Fibroblast of pulmonary artery (primary cell): Measurements from ENCODE around the gene DNAI7.

ENCODE experiments used
- DNase-seq: peaks from one replicate; pipeline ENCODE4 v3.0.0-alpha.2; 2010; ENCODE audit warnings: low read depth
- H3K4me3 ChIP-seq: replicated peaks from 2 replicates; pipeline ENCODE4 v1.5.1; 2011; ENCODE audit warnings: low read depth, mild to moderate bottlenecking, control low read depth, low read length, moderate library complexity
- CTCF ChIP-seq: IDR thresholded peaks from 2 replicates; pipeline ENCODE4 v1.5.1; 2011; ENCODE audit warnings: mild to moderate bottlenecking, control low read depth, low read length, inconsistent platforms; ENCODE audit errors: missing control alignments

Gene DNAI7

GRCh38 chr12:25110260-25110659, 84.7 kb downstream of the DNAI7 start:
- no peak for DNase-seq
- no peak overlapping the region for H3K4me3 ChIP-seq
- TF ChIP-seq CTCF = no peak

GRCh38 chr12:25107920-25108319, 87.0 kb downstream of the DNAI7 start:
- no peak for TF ChIP-seq CTCF
- H3K4me3 ChIP-seq = no peak overlapping the region
- no peak for DNase-seq

- no peak overlapping the region for H3K4me3 ChIP-seq
- no peak for DNase-seq
- no peak for TF ChIP-seq CTCF
Measured at GRCh38 chr12:25106818-25107217, 88.1 kb downstream of the DNAI7 start.

GRCh38 chr12:25102402-25102801, 92.6 kb downstream of the DNAI7 start:
- no peak for DNase-seq
- TF ChIP-seq CTCF = no peak
- H3K4me3 ChIP-seq = no peak overlapping the region

- TF ChIP-seq CTCF = no peak
- H3K4me3 ChIP-seq = no peak overlapping the region
- no peak for DNase-seq
Measured at GRCh38 chr12:25101092-25101445, 93.9 kb downstream of the DNAI7 start.

GRCh38 chr12:25100194-25101091, 94.5 kb downstream of the DNAI7 start:
- H3K4me3 ChIP-seq = no peak overlapping the region
- no peak for TF ChIP-seq CTCF
- no peak for DNase-seq

- no peak for DNase-seq
- H3K4me3 ChIP-seq = no peak overlapping the region
- no peak for TF ChIP-seq CTCF
Measured at GRCh38 chr12:25099010-25099409, 96.0 kb downstream of the DNAI7 start.
